ENCODE results near the gene SLN.

Gene SLN

GRCh38 chr11:107682171-107682570 lies 29.7 kb downstream of the SLN start:
- H3K27me3 ChIP-seq (ENCODE audit: insufficient read depth, low read length) = no peaks in the 10 kb centered on the region
- 91% methylated on average over 4 of the region's 4 CpGs for WGBS
- H3K4me1 ChIP-seq (ENCODE audit: insufficient read depth, low read length) = no peaks in the 10 kb centered on the region
- H3K27ac ChIP-seq (ENCODE audit: low read depth, low read length) = no peak overlapping the region
- H3K9ac ChIP-seq (ENCODE audit: low read depth, low read length) = no peak overlapping the region
- H3K36me3 ChIP-seq (ENCODE audit: insufficient read depth, low read length) = no peaks in the 10 kb centered on the region
- no peaks in the 10 kb centered on the region for H3K9me3 ChIP-seq (ENCODE audit: insufficient read depth, low read depth, low read length)
- H3K4me3 ChIP-seq (ENCODE audit: low read length) = no peak overlapping the region

DNA sequence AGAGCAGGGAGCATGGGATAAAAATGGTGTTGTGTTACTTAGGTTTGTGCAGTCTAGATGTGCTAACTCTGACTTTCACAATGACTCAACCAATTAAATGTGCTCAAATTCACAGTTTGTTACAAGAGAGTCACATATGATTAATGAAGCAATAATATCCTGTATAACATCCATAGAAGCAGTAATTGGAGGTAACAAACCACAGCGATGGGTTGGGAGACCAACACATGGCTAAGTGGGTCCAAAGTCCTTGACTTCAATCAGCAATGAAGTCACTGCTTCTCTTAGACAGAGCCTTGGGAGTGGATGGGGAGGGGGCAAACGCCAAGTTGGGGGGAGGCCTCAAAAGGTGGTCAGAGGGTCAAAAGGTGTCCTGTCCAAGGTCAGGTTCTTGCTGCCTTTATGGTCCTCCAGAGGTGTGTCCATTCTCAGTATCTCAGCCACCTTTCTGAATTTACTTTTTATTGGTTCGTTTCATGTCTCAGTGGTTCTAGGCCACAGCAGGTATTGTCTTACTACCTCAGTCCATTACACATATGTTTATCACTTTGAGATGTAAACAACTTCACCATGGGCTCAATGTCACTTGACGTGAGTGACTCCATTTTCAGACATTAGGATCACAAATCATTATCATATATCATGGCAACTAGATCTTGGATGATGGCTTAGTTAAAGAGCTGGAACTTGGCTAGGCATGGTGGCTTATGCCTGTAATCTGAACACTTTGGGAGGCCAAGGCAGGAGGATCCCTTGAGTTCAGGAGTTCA lies 32.4 kb downstream of the SLN start:
- WGBS = 96% methylated on average over 4 of the region's 4 CpGs
- Histone ChIP-seq H3K27ac (ENCODE audit: low read depth, low read length) (no peak overlapping the region), H3K4me3 (ENCODE audit: low read length) (no peak overlapping the region)

GRCh38 chr11:107678632-107678971 lies 33.3 kb downstream of the SLN start:
- Histone ChIP-seq H3K4me1 (ENCODE audit: insufficient read depth, low read length) (no peaks in the 10 kb centered on the region), H3K36me3 (ENCODE audit: insufficient read depth, low read length) (no peaks in the 10 kb centered on the region), H3K9ac (ENCODE audit: low read depth, low read length) (no peak overlapping the region), H3K27ac (ENCODE audit: low read depth, low read length) (no peak overlapping the region), H3K27me3 (ENCODE audit: insufficient read depth, low read length) (no peaks in the 10 kb centered on the region), H3K9me3 (ENCODE audit: insufficient read depth, low read depth, low read length) (no peaks in the 10 kb centered on the region), H3K4me3 (ENCODE audit: low read length) (no peak overlapping the region)
- WGBS = 89% methylated on average over 6 of the region's 6 CpGs

More for the DNA sequence above, 32.4 kb downstream of the SLN start:
- Histone ChIP-seq H3K27me3 (ENCODE audit: insufficient read depth, low read length) (no peaks in the 10 kb centered on the region), H3K36me3 (ENCODE audit: insufficient read depth, low read length) (no peaks in the 10 kb centered on the region), H3K9me3 (ENCODE audit: insufficient read depth, low read depth, low read length) (no peaks in the 10 kb centered on the region), H3K9ac (ENCODE audit: low read depth, low read length) (no peak overlapping the region), H3K4me1 (ENCODE audit: insufficient read depth, low read length) (no peaks in the 10 kb centered on the region)

- H3K27ac ChIP-seq (ENCODE audit: low read depth, low read length) = no peak overlapping the region
- H3K27me3 ChIP-seq (ENCODE audit: insufficient read depth, low read length) = no peaks in the 10 kb centered on the region
- H3K4me3 ChIP-seq (ENCODE audit: low read length) = no peak overlapping the region
- WGBS = 79% methylated on average over 5 of the region's 7 CpGs
- no peaks in the 10 kb centered on the region for H3K4me1 ChIP-seq (ENCODE audit: insufficient read depth, low read length)
- H3K9ac ChIP-seq (ENCODE audit: low read depth, low read length) = no peak overlapping the region
- H3K9me3 ChIP-seq (ENCODE audit: insufficient read depth, low read depth, low read length) = no peaks in the 10 kb centered on the region
- H3K36me3 ChIP-seq (ENCODE audit: insufficient read depth, low read length) = no peaks in the 10 kb centered on the region
Observed at GRCh38 chr11:107677924-107678631, 33.8 kb downstream of the SLN start.

- Histone ChIP-seq H3K27me3 (ENCODE audit: insufficient read depth, low read length) (no peaks in the 10 kb centered on the region), H3K27ac (ENCODE audit: low read depth, low read length) (no peak overlapping the region), H3K4me1 (ENCODE audit: insufficient read depth, low read length) (no peaks in the 10 kb centered on the region), H3K9me3 (ENCODE audit: insufficient read depth, low read depth, low read length) (no peaks in the 10 kb centered on the region), H3K4me3 (ENCODE audit: low read length) (no peak overlapping the region), H3K9ac (ENCODE audit: low read depth, low read length) (no peak overlapping the region), H3K36me3 (ENCODE audit: insufficient read depth, low read length) (no peaks in the 10 kb centered on the region)
- 84% methylated on average over 8 of the region's 8 CpGs for WGBS
Observed at GRCh38 chr11:107676336-107677057, 35.4 kb downstream of the SLN start.

- Histone ChIP-seq H3K9me3 (ENCODE audit: insufficient read depth, low read depth, low read length) (no peaks in the 10 kb centered on the region), H3K9ac (ENCODE audit: low read depth, low read length) (no peak overlapping the region), H3K27me3 (ENCODE audit: insufficient read depth, low read length) (no peaks in the 10 kb centered on the region), H3K4me3 (ENCODE audit: low read length) (no peak overlapping the region), H3K4me1 (ENCODE audit: insufficient read depth, low read length) (no peaks in the 10 kb centered on the region), H3K36me3 (ENCODE audit: insufficient read depth, low read length) (no peaks in the 10 kb centered on the region), H3K27ac (ENCODE audit: low read depth, low read length) (no peak overlapping the region)
- WGBS = 97% methylated on average over 2 of the region's 2 CpGs
Observed at GRCh38 chr11:107675902-107676301, 36.0 kb downstream of the SLN start.

GRCh38 chr11:107669893-107670601 lies 41.8 kb downstream of the SLN start:
- Histone ChIP-seq H3K4me1 (ENCODE audit: insufficient read depth, low read length) (peaks cover 8% of the 10 kb centered on the region; the same call in 1 of the 2 replicates), H3K9ac (ENCODE audit: low read depth, low read length) (no peak overlapping the region), H3K4me3 (ENCODE audit: low read length) (no peak overlapping the region), H3K9me3 (ENCODE audit: insufficient read depth, low read depth, low read length) (no peaks in the 10 kb centered on the region), H3K27ac (ENCODE audit: low read depth, low read length) (no peak overlapping the region), H3K27me3 (ENCODE audit: insufficient read depth, low read length) (no peaks in the 10 kb centered on the region), H3K36me3 (ENCODE audit: insufficient read depth, low read length) (no peaks in the 10 kb centered on the region)
- WGBS = 75% methylated on average over 3 of the region's 4 CpGs

- H3K4me3 ChIP-seq (ENCODE audit: low read length) = no peak overlapping the region
- WGBS = 89% methylated on average over 11 of the region's 11 CpGs
Observed at GRCh38 chr11:107669191-107669740, 42.6 kb downstream of the SLN start.

GRCh38 chr11:107666911-107667613 lies 44.8 kb downstream of the SLN start:
- Histone ChIP-seq H3K4me3 (ENCODE audit: low read length) (no peak overlapping the region), H3K27me3 (ENCODE audit: insufficient read depth, low read length) (no peaks in the 10 kb centered on the region), H3K9ac (ENCODE audit: low read depth, low read length) (no peak overlapping the region), H3K9me3 (ENCODE audit: insufficient read depth, low read depth, low read length) (no peaks in the 10 kb centered on the region), H3K36me3 (ENCODE audit: insufficient read depth, low read length) (no peaks in the 10 kb centered on the region), H3K4me1 (ENCODE audit: insufficient read depth, low read length) (peaks cover 8% of the 10 kb centered on the region; the same call in 1 of the 2 replicates), H3K27ac (ENCODE audit: low read depth, low read length) (no peak overlapping the region)
- 75% methylated on average over 8 of the region's 8 CpGs for WGBS

More at GRCh38 chr11:107669191-107669740, 42.6 kb downstream of the SLN start:
- Histone ChIP-seq H3K27me3 (ENCODE audit: insufficient read depth, low read length) (no peaks in the 10 kb centered on the region), H3K9ac (ENCODE audit: low read depth, low read length) (no peak overlapping the region), H3K36me3 (ENCODE audit: insufficient read depth, low read length) (no peaks in the 10 kb centered on the region), H3K27ac (ENCODE audit: low read depth, low read length) (no peak overlapping the region), H3K9me3 (ENCODE audit: insufficient read depth, low read depth, low read length) (no peaks in the 10 kb centered on the region), H3K4me1 (ENCODE audit: insufficient read depth, low read length) (peaks cover 8% of the 10 kb centered on the region; the same call in 1 of the 2 replicates)

DNA sequence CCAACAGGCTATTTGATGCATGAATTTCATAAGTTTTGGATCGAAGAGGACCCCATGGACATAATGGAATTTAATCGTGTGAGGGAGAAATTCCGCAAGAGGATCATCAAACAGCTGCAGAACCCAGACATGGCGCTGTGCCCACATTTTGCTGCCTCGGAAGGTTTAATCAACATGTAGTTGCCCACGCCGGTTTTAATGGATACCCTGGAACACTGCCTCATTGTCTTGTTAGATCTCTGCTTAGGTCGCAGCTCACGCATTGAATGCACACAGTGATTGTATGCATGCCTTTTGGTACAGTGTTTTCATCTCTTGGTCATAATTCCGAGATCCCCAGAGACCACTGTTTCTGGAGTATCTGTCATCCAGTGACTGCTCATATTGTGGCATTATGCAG lies 46.8 kb downstream of the SLN start:
- Histone ChIP-seq H3K36me3 (ENCODE audit: insufficient read depth, low read length) (no peaks in the 10 kb centered on the region), H3K27ac (ENCODE audit: low read depth, low read length) (no peak overlapping the region), H3K9me3 (ENCODE audit: insufficient read depth, low read depth, low read length) (no peaks in the 10 kb centered on the region), H3K4me3 (ENCODE audit: low read length) (no peak overlapping the region), H3K4me1 (ENCODE audit: insufficient read depth, low read length) (peaks cover 8% of the 10 kb centered on the region; the same call in 1 of the 2 replicates), H3K9ac (ENCODE audit: low read depth, low read length) (no peak overlapping the region), H3K27me3 (ENCODE audit: insufficient read depth, low read length) (no peaks in the 10 kb centered on the region)
- WGBS = 94% methylated on average over 10 of the region's 10 CpGs
